Body of pancreas (tissue), 4 donors: ENCODE results near the gene HOOK2.

ENCODE experiments used
- CTCF ChIP-seq, 7 experiments: fragments of 450-650 bp in 4 of 7; fragments of 200-600 bp in 3 of 7; sonication (generic) in 3 of 7; IDR thresholded peaks; one replicate each; pipeline ENCODE4 v1.5.1; 2016 to 2019; ENCODE audit warnings: antibody characterized with exemption in 7 of 7
- POLR2A ChIP-seq, 3 donors: fragments of 450-650 bp; IDR thresholded peaks; one replicate each; pipeline ENCODE4 v1.6.1; 2016; ENCODE audit warnings: antibody characterized with exemption in 3 of 3, mild to moderate bottlenecking in 2 of 3

DNA sequence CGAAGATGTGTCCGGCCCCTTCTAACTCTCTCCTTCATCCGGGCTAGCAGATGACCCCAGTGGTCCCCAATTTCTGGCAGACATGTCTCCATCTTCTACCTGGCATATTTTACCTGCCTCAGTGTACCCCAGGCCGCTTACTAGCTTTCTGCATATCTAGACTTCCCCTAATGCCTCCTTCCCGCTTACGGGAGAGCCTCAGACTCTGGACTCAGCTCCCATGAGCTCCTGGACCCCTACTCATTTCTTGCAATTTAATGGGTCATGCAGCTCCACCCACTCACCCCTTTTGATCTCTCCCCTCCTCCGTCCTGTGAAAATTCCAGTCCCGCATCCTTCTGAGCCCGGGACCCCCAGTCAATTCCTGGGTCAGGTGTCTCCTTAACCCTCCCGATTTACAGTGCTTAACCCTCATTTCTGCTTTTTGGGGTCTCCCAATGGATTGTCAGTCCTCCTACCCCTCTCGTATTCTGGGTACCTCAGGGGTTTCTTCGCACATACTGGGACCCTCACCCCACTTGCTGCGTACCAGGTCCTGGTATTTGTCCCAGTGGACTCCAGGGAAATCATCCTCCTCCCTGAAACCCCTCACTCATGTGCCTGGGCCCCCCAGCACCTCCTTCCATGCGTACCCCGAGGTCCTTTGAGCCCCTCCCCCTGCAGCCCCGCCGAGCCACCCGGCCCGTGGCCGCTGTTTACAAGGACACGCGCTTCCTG lies 15.4 kb upstream of the HOOK2 start:
- no peak for TF ChIP-seq CTCF (IDR thresholded peaks at IDR 0.05)
- no peak for TF ChIP-seq POLR2A (IDR thresholded peaks at IDR 0.05)
